Frontal cortex (tissue), 4 donors: Measurements from ENCODE around the gene LURAP1L. TPM values are rescaled to one million over a fixed set of nuclear protein-coding genes. Genes with fewer than 3 reads are reported as not detected.

Source experiments
- DNase-seq, 2 donors: peaks; one replicate each; pipeline ENCODE4 v3.0.0; 2012; ENCODE audit warnings: low spot score in 2 of 2
- FAIRE-seq: peaks from 2 replicates; lab custom pipeline; 2012; peaks lifted over from hg19 to GRCh38; lab: Jason Lieb, UNC
- total RNA-seq: library from RNA; depleted of rRNA; stranded (reverse); fragments of >200 nt; gene quantifications from one replicate; pipeline ENCODE4 v1.2.3, GENCODE V29; 2014
- donor health status: control.
- donor health status: control.
- donor health status: control.

The LURAP1L gene
- total RNA-seq, 1 donor from 2014 or later, result 1.6 TPM

DNA sequence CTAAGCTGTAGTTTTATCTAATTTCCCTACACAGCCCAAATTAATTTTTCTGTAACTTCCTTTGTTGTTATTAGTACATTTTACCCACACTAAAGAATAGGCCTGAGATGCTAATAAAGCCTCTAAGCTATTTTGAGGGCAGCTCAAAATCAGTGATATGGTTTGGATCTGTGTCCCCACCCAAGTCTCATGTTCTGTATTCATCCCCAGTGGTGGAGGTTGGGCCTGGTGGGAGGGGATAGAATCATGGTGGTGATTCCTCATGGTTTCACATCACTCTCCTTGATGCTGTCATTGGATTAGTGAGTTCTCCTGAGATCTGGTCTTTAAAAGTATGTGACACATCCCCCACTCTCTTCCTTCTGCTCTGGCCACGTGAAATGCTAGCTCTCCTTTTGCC lies 27.3 kb downstream of the LURAP1L start:
- DNase-seq (no peak), FAIRE-seq (no peak)

DNA sequence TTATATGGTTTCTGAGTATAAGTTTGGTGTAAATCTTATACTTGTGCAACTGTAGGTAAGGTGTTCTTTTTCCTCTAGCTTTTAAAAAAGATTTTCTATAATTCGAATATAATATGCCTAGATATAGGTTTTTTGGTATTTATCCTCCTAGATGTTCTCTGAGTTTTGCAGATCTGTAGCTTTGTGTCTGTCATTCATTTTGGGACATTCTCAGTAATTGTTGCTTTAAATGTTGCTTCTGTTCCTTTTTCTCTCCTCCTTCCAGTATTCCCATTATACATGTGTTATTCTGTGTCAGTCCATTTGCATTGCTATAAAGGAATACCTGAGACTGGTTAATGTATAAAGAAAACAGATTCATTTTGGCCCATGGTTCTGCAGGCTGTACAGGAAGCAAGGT lies 33.7 kb downstream of the LURAP1L start:
- FAIRE-seq (no peak), DNase-seq (no peak)

DNA sequence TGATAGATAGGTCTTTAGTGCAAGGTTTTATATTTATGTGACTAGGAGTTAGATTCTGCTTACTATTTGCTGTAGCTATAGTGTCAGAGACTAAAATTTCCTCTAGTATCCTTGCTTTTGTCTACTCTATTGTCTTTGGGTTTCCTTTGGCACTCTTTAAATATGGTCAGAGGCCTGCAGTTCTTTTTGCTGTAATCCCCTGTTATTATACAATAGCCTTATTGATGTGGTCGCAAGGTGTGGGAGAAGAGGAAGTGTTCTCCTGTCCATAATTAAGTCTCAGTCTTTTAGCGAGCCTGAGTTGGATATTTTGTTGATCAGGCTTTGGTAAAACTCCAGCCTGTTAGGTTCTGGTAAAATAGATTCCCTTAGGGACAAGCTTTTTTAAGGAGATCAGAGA lies 34.9 kb downstream of the LURAP1L start:
- FAIRE-seq (no peak), DNase-seq (no peak)

DNA sequence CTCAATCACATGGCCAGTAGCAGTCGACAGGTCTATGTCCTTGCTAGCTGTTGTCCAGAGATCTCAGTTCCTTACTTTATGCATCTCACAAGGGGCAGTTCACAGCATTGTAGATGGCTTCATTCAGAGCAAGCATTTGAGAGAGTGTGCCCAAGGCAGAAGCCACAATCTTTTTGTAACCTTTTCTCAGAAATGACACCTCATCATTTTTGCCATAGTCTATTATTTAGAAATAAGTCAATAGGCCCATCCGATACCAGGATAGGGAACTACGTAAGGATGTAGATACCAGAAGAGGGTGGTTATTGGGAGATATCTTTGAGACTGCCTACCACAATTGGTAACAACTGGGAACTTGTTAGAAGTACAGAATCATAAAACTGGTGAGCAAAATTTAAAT lies 37.1 kb downstream of the LURAP1L start:
- FAIRE-seq, result no peak

DNA sequence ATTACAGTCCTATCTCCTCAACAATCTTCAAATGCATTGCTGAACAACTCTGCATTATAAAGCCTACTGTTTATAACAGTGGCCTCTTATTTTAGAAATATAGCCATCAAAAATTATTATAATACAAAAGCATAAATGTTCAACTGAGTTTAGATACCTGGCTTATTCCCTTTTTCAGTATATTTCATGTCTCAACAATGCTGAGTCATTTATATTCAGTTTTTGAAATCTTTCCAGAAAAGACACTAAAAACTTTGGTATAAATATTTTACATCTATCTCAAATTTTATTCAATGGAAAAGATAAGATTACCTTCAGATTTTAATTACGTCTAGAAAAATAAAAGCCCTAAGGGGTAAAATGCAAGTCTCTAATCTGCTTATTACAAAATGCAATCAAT lies 37.9 kb downstream of the LURAP1L start:
- FAIRE-seq (no peak), DNase-seq (no peak)

More for the DNA sequence above, 37.1 kb downstream of the LURAP1L start:
- DNase-seq, result no peak

DNA sequence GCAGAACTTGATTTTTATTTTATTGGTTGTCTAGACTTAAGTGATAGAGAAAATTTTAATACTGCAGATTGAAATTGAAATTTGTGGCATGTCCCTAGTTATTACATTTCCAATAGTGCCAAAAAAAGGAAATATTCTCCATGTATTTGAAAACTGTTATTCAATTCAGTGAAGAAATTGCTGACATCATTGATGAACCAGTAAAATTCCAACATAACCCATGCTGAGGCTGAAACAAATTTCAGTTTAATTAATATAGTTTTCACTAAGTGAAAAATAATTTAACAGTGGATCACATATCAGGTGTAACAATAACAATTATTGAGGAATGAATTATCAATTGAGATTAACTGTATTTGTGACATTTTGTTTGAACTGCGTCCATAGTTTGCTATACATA lies 38.7 kb downstream of the LURAP1L start:
- DNase-seq, result no peak
- peak; percentile 45 for FAIRE-seq

DNA sequence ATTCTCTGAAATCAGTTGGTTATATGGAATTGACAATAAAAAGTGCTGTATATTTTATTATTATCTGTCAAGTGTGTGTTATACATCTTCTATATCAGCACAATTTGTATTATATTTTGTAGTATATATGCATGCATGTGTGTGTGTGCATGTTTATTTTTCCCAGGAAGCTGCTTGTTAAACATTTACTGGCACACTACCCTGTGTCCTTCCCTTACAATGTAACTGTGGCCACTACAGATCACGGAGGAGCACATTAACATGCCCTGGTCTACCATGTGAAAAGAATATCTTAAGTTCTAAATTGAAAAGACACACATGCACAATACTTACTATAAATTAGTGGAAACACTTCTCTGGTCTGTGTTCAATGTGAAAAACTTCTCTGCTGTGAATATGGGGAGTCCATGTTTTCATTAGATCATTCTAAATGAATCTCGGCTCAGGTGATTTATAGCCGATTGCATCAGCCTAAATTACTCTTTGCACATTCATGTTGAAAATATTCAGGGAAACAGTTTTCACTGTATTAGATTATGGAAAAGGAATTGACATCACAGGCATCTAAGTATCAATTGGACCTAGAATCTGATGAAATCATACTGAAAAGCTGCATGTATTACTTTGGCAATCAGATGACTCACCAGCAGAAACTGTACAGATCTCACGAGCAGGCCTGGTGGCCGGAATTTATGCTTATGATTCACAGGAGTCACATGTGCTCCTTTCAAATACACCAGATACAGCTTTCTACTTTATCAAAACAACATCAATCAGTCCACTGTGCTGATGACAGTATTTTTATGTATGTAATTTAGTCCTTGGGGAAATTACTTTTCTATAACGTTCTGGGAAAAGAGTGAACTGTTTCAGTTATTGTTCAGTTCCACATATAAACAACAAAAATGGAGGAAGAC lies 39.4 kb downstream of the LURAP1L start:
- DNase-seq, result peak in 1 of 2 donors; percentile 27
- no peak for FAIRE-seq

DNA sequence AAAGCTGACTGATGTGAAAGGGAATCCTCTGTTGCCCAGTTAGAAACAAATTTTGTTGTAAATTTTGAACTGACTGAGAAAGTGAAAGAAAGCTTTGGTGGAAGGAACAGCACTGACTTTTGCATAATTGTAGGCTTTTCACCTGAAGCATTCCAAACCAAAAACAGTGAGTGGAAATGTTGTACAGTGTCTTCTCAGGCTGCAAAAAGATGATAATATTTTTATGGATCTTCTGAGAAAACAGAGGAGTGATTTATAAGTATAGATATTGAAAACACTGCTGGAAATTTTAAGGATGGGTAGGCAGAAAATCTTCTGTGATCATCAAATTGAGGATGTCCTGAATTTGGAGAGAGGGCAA lies 40.0 kb downstream of the LURAP1L start:
- no peak for DNase-seq
- FAIRE-seq, result no peak

DNA sequence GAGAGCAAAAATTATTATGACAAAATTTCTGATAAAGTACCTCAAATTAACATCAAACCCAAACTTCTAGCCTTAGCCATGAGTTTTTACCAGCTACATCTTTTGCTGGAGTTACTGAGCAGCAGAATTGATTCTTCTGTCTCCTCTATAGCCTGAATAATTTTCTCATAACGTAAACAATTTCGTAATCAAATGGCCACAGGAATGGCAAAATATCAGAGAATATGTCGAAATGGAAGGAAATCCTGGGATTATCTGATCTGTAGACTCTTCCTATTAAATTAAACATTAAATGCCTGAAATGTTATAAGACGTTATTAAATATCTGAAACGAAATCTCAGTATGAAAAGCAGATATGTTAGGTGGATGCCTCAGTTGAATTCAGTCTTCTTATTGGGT lies 41.1 kb downstream of the LURAP1L start:
- DNase-seq (no peak), FAIRE-seq (no peak)

DNA sequence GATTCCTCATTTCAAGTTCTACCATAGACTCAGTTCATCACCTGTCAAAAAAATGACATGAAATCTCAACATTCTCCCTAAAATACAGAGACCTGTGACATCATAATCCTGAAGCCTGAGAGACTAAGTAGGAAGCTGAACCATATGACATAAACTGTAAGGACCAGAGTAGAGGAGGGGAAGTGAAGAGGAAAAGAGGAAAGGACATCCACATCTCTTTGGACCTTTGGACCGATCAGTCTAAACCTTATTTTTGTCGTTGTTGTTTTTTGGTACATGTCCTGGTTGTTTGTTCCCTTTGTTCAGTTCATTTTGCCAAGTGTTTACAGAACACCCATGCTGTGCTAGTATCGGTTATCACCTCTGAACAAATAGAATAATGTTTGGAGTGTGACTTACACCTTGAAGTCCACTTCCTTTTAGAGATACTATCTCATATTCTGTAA lies 41.9 kb downstream of the LURAP1L start:
- FAIRE-seq (no peak), DNase-seq (no peak)

DNA sequence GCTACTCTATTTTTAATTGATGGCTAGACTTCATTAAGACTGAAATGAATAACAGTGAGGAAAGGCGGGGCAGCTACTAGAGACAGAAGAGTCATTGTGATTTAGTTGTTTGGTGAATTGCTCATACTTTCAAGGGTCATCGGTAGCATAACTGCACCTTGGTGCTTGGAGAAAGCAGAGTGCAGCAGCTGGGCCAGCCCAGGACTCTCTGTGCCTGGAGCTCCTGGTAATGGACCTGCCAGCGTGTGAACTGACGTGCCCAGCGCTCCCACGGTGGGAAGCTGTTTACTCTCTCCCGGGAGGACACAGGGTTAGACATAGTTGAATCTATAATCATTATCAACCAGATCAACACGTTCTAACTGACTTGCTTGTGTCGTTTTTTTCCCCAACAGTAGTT lies 42.9 kb downstream of the LURAP1L start:
- FAIRE-seq, result no peak
- DNase-seq, result no peak

DNA sequence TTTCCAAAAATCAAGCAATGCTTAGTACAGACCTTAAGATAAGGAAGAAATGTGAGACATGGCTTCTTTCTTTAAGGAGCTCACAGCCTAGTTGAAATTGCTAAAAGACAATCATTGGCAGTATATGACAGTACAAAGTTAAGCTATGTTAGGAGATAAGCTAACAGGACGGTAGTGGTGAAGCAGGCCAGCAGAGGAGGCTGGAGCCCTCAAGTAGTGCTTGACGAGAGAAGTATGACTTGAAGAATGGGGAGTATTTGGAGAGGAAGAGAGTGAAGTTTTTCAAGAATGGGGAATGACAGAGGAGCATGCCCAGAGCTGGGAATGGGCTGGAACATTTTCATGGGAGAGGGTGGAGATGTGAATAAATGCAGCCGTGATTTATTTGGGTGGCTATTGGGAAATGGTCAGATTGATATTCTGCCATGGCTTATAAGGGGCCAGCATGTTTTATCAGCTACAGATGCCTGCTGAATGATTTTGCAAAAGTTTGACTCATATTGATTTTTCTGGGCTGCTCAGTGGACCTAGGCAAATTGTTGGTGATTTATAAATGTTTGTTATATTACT lies 43.7 kb downstream of the LURAP1L start:
- FAIRE-seq (no peak), DNase-seq (no peak)

DNA sequence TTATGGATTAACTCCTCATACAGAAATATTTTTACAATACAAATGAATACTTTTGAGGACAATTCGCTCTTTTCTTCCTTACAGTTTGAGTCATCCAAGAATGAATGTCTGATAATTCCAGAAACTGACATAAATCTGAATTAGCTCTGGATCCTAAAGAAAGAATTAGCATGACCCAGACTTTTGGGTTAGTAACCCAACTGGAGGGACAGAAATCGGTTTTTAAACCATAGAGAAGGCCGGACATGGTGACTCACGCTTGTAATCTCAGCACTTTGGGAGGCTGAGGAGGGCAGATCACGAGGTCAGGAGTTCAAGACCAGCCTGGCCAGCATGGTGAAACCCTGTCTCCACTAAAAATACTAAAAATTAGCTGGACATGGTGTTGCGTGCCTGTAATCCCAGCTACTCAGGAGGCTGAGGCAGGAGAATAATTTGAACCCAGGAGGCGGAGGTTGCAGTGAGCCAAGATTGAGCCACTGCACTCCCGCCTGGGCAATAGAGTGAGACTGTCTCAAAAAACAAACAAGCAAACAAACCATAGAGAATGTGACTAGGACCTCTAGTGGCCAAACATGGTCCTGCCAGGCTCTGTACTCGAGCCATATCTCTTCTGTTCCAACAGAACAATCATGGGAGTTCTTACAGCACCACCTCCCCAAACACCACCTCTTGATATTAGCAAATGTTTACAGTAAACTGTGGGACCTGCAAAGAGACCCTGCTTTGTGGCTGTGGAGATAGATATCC lies 44.8 kb downstream of the LURAP1L start:
- no peak for FAIRE-seq

DNA sequence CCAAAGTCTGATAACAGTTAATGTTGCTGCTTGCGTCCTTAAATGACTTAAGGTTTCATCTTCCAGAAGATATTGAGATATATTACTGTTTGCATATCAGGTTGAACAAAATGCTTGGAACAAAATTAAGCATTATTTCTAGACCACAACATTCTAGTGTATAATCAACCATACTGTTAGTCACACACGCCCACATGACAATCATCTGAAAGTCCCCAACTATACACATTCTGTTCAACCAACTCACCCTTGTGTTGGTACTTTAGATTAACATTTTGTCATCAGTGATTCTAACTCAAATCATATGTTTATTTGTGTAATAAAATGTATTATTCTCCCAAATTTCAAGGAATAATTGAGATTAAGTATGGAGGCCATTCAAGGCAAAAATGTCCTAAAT lies 47.3 kb downstream of the LURAP1L start:
- no peak for DNase-seq
- FAIRE-seq, result no peak

More for the DNA sequence above, 44.8 kb downstream of the LURAP1L start:
- DNase-seq, result no peak

DNA sequence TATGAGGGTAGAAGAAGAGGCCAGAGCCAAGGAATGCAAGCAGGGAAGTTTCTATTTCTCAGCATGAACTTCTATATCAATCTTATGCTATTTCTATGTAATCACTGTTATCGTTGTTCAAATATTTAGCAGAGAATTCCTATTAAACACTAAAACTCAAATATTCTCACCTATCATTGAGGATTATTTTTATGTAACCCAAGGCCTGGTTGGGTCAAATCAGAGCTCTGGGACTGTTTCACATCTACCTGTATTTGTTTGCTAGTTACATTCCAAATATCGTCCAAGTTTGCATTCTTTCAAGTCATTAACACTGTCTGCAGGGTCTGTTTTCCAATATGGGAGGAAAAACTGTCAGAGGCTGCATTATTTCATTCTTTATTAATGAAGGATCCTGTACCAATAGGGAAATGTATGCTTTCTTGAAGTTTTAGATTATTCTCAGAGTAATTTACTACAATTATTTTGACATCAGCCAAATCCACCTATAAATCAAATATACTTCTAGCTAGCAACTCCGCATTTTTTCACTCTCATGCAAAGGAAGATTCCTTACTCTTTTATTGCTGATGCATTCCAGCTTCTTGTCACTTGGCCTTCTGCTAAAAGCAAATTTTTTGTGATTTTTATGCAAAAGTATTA lies 52.2 kb downstream of the LURAP1L start:
- DNase-seq (no peak), FAIRE-seq (no peak)

DNA sequence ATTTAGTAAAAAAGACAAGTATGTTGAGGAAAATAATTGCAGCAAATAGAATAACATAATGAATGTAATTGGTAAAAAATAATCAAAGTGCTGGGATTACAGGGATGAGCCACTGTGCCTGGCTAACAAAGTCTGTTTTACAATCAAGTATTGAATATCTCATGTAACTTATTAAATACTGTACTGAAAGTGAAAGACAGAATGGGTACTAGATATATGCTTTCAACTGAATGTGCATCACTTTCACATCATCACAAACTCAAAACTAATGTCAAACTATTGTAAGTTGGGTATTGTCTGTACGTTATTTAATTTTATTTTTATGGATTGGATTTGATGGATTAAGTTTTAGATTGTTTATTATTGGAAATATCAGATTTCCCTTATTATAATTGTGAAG lies 58.9 kb downstream of the LURAP1L start:
- no peak for DNase-seq
- FAIRE-seq, result no peak

DNA sequence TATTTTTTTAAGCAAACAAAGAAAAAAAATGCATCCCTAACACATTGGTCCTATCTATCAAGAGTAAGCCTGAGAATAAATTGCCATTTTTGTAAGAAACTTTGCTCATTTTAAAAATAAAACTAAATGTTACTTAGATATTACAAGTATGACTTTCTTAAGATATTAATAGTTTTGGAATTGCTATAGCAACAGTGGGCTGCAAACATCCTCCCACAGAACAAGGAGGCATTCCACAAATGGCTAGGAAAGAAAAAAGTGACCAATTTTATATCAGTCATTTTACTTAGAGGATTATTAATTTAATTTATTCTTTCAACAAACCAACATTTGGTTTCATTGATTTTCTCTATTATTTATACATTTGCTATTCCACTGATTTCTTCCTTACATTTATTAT lies 63.7 kb downstream of the LURAP1L start:
- FAIRE-seq, result no peak
- DNase-seq, result no peak

DNA sequence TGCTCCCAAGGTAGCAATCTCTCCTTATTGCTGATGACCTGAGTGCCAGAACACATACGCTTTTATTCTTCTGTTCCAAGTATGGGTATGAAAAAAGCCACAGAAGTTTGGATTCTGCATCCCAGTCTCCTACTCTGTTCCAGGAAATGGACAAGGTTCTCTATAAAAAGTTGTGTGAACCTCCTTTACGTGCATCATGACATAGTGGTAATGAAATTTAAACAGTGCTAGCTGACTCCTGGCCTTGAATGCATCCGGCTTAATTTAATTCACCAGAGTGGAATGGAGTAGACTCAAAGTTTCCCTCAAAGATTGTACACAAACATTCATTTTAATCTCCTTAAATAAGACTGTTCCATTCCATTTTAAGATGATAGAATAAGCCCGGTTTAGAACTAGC lies 68.9 kb downstream of the LURAP1L start:
- DNase-seq (no peak), FAIRE-seq (no peak)

DNA sequence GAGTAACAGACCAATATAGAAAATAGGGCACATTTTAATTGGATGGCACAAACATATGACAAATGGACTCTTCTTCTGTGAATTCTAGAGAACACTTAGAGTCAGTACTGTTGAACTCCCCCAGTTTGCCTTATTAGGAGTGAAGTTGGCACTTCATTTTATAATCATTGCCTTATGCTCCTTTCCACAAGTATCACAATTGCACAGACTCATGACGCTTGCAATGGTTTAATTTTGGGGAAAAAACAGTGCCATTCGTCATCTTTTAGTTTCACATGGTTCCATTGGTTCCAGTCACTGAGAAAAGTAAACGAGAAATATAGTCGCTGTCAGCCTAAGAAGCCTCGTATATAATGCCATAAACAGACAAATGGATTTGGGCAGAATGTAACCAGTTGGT lies 71.2 kb downstream of the LURAP1L start:
- no peak for FAIRE-seq
- DNase-seq, result no peak

DNA sequence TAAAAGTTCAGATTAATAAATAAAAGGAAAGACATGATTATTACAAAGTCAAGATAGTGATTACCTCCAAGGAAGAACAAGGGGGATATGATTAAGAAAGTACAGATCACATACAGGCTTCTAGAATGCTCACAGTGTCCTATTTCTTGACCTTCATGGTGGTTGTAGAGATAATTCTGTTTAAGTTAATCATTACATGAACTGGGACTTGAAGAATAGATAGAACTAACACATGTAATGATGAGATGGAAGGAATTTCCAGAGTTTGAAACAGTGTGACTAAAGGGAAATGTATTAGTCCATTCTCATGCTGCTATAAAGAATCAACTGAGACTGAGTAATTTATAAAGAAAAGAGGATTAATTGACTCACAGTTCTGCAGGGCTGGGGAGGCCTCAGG lies 72.7 kb downstream of the LURAP1L start:
- DNase-seq (no peak), FAIRE-seq (no peak)
